PFSK-1 (cell line): Measurements from ENCODE around the gene PLA2G2E.

Source experiments
- FOXP2 ChIP-seq: optimal IDR thresholded peaks from 2 replicates; pipeline ENCODE3; 2011; ENCODE audit warnings: borderline replicate concordance, control low read depth, inconsistent platforms; ENCODE audit not compliant: insufficient read depth; ENCODE audit errors: extremely low read length, extremely low read depth
- POLR2AphosphoS5 ChIP-seq: IDR thresholded peaks from 2 replicates; pipeline ENCODE4 v1.6.1; 2012; ENCODE audit warnings: low read depth, mild to moderate bottlenecking, control low read depth, low read length, moderate library complexity
- REST ChIP-seq, 2 experiments: IDR thresholded peaks; 2 replicates each; pipeline versions ENCODE4 v1.6.1 to v1.8.0; 2011 to 2012; ENCODE audit warnings: low read depth in 2 of 2, low read length in 2 of 2, control low read depth in 1 of 2, inconsistent platforms in 1 of 2, mild to moderate bottlenecking in 1 of 2, moderate library complexity in 1 of 2; ENCODE audit not compliant: insufficient read depth in 1 of 2
- SIN3A ChIP-seq: IDR thresholded peaks from 2 replicates; pipeline ENCODE4 v1.6.1; 2012; ENCODE audit warnings: mild to moderate bottlenecking, low read length, moderate library complexity, borderline replicate concordance; ENCODE audit not compliant: insufficient read depth
- TAF1 ChIP-seq: IDR thresholded peaks from 2 replicates; pipeline ENCODE4 v1.6.1; 2012; ENCODE audit warnings: low read length, control low read depth, borderline replicate concordance; ENCODE audit not compliant: insufficient read depth

PLA2G2E gene

GRCh38 chr1:19882111-19883071 is 41.0 kb downstream of the PLA2G2E start, which contains the start of gene OTUD3:
Gene OTUD3, plus strand, starts transcription at chr1:19882395. Its CDS starts 119 bp downstream, at chr1:19882514.
- TF ChIP-seq FOXP2 (no peak), TAF1 (peak; percentile 76; the same call in 1 of the 2 replicates), POLR2AphosphoS5 (peak; percentile 86), SIN3A (0 out of 2 replicates have a peak, but pooled peaks have one; percentile 61), REST (IDR thresholded peaks at IDR 0.05; ENCODE audit: insufficient read depth in 1 of 2, low read depth in 2 of 2, low read length in 2 of 2) (no peak)

GRCh38 chr1:19879661-19880060 is 43.8 kb downstream of the PLA2G2E start:
- no peak for TF ChIP-seq REST (IDR thresholded peaks at IDR 0.05; ENCODE audit: insufficient read depth in 1 of 2, low read depth in 2 of 2, low read length in 2 of 2)
- no peak for TF ChIP-seq POLR2AphosphoS5
- no peak for TF ChIP-seq TAF1
- no peak for TF ChIP-seq FOXP2
- TF ChIP-seq SIN3A: no peak

- TF ChIP-seq FOXP2 (no peak), SIN3A (no peak), TAF1 (no peak), POLR2AphosphoS5 (no peak), REST (IDR thresholded peaks at IDR 0.05; ENCODE audit: insufficient read depth in 1 of 2, low read depth in 2 of 2, low read length in 2 of 2) (no peak)
These were observed 44.2 kb downstream of the PLA2G2E start for GRCh38 chr1:19879227-19879626.

- no peak for TF ChIP-seq TAF1
- TF ChIP-seq FOXP2: no peak
- no peak for TF ChIP-seq REST (IDR thresholded peaks at IDR 0.05; ENCODE audit: insufficient read depth in 1 of 2, low read depth in 2 of 2, low read length in 2 of 2)
- TF ChIP-seq POLR2AphosphoS5: no peak
- no peak for TF ChIP-seq SIN3A
These were observed 44.8 kb downstream of the PLA2G2E start for GRCh38 chr1:19878637-19878985.
